ENCODE data around the gene CFAP161.
"Not testable (repeated sequence)": the region's sequence is repeated elsewhere in the genome, so short reads cannot be mapped to it uniquely, and the experiment has no call there.

Gene CFAP161

DNA sequence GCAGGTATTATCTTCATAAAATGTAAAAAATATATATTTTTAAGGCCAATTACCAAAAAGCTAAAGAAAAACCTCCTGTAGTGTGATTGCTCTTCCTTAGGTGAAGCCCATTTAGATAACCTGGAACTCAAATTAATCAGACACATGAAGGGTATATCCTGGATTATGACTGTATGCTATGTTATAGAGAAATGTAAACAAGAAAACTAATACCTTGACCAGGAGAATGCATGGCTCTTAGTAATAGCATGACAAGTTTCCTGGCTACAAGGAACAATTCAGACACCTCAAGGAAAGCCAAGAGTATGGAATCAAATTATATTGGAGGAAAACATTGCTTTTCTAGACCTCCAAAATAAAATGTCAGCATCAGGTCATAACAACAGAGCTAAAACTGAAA lies 14.0 kb upstream of the CFAP161 start:
- peak; percentile 3 for DNase-seq
- TF ChIP-seq, protein P1, sequence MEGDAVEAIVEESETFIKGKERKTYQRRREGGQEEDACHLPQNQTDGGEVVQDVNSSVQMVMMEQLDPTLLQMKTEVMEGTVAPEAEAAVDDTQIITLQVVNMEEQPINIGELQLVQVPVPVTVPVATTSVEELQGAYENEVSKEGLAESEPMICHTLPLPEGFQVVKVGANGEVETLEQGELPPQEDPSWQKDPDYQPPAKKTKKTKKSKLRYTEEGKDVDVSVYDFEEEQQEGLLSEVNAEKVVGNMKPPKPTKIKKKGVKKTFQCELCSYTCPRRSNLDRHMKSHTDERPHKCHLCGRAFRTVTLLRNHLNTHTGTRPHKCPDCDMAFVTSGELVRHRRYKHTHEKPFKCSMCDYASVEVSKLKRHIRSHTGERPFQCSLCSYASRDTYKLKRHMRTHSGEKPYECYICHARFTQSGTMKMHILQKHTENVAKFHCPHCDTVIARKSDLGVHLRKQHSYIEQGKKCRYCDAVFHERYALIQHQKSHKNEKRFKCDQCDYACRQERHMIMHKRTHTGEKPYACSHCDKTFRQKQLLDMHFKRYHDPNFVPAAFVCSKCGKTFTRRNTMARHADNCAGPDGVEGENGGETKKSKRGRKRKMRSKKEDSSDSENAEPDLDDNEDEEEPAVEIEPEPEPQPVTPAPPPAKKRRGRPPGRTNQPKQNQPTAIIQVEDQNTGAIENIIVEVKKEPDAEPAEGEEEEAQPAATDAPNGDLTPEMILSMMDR (IDR thresholded peaks at IDR 0.05; ENCODE audit: low read length) = no peak
- no peak for TF ChIP-seq EZH2phosphoT487 (IDR thresholded peaks at IDR 0.05; ENCODE audit: low read length)
- Histone ChIP-seq H3K79me2 (ENCODE audit: low read length) (no peaks in the 10 kb centered on the region), H3K4me1 (ENCODE audit: low read length) (0 out of 2 replicates have a peak, but pooled peaks cover 2% of the 10 kb centered on the region), H3K9me2 (replicated peaks; ENCODE audit: insufficient read depth, low read length) (no peaks in the 10 kb centered on the region), H4K20me1 (ENCODE audit: insufficient read depth, low read length) (no peaks in the 10 kb centered on the region), H3K27ac (ENCODE audit: low read length) (no peak overlapping the region), H3K9me3 (replicated peaks; ENCODE audit: insufficient read depth, low read length) (no peaks in the 10 kb centered on the region), H3K4me2 (ENCODE audit: low read depth, low read length) (no peak overlapping the region), H3K4me3 (ENCODE audit: low read length) (no peak overlapping the region), H2AFZ (ENCODE audit: low read length) (no peak overlapping the region), H3K9ac (ENCODE audit: low read length) (no peak overlapping the region), H3K36me3 (replicated peaks; ENCODE audit: insufficient read depth, low read length) (no peaks in the 10 kb centered on the region), H3K27me3 (replicated peaks; ENCODE audit: insufficient read depth, low read length) (no peaks in the 10 kb centered on the region), H3F3A (ENCODE audit: insufficient read depth, low read length) (no peaks in the 10 kb centered on the region)

DNA sequence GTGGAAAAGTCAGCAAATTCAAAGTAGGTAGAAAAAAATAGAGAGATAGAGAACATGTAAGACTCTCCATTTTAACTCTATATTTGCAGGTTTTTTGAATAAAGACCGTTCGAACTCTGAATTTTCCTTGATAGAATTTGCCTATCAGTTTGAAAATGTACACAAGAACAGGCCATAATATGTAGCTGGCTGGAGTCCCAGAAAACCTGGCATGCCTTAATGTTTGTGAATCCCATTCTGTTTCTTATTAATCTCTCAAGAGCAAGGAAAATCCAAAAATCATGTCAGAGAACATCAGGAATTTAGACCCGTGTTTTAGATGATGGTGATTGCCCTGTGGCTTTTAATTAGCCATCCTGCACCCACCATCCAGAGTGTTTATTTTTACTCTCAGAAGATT lies 7.2 kb upstream of the CFAP161 start:
- TF ChIP-seq, protein P1 (IDR thresholded peaks at IDR 0.05; ENCODE audit: low read length) = no peak
- TF ChIP-seq EZH2phosphoT487 (IDR thresholded peaks at IDR 0.05; ENCODE audit: low read length) = no peak
- TF ChIP-seq EZH2 (optimal IDR thresholded peaks at IDR 0.05; ENCODE audit: low read depth, low read length) = no peak
- no peaks in the 10 kb centered on the region for H3K27me3 ChIP-seq (replicated peaks; ENCODE audit: insufficient read depth, low read length)

DNA sequence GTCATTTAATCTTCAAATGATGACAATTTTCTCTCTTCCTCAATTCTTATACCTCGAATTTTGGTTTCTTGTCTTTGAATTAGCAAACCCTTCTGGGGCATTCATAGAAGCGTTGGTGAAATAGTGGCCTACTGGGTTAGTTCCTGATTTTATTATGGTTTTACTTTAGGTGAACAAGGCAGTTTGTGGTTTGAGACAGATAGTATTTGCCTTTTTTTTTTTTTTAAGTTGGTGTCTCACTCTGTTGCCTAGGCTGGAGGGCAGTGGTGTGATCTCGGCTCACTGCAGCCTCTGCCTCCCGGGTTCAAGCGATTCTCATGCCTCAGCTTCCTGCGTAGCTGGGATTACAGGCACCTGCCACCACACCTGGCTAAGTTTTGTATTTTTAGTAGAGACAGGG lies 7.4 kb downstream of the CFAP161 start:
- H3K36me3 ChIP-seq (replicated peaks; ENCODE audit: insufficient read depth, low read length); H3K9me2 ChIP-seq (replicated peaks; ENCODE audit: insufficient read depth, low read length); H3K79me2 ChIP-seq (ENCODE audit: low read length); H3K9ac ChIP-seq (ENCODE audit: low read length); H4K20me1 ChIP-seq (ENCODE audit: insufficient read depth, low read length); H2AFZ ChIP-seq (ENCODE audit: low read length); H3K4me3 ChIP-seq (ENCODE audit: low read length); H3K27me3 ChIP-seq (replicated peaks; ENCODE audit: insufficient read depth, low read length); H3K9me3 ChIP-seq (replicated peaks; ENCODE audit: insufficient read depth, low read length): not testable (repeated sequence)
- DNase-seq = peak; percentile 80
- Histone ChIP-seq H3F3A (ENCODE audit: insufficient read depth, low read length) (peaks cover 19% of the 10 kb centered on the region), H3K27ac (ENCODE audit: low read length) (peak overlapping the region; percentile 81), H3K4me2 (ENCODE audit: low read depth, low read length) (peak overlapping the region; percentile 48), H3K4me1 (ENCODE audit: low read length) (peaks cover 22% of the 10 kb centered on the region)

More for the DNA sequence above, 7.2 kb upstream of the CFAP161 start:
- no peak overlapping the region for H3K9ac ChIP-seq (ENCODE audit: low read length)
- no peaks in the 10 kb centered on the region for H3K36me3 ChIP-seq (replicated peaks; ENCODE audit: insufficient read depth, low read length)
- no peaks in the 10 kb centered on the region for H3K9me2 ChIP-seq (replicated peaks; ENCODE audit: insufficient read depth, low read length)
- H3K4me3 ChIP-seq (ENCODE audit: low read length) = no peak overlapping the region
- H3K4me1 ChIP-seq (ENCODE audit: low read length) = no peaks in the 10 kb centered on the region
- no peak overlapping the region for H2AFZ ChIP-seq (ENCODE audit: low read length)
- no peak overlapping the region for H3K27ac ChIP-seq (ENCODE audit: low read length)
- H3F3A ChIP-seq (ENCODE audit: insufficient read depth, low read length) = no peaks in the 10 kb centered on the region
- H4K20me1 ChIP-seq (ENCODE audit: insufficient read depth, low read length) = no peaks in the 10 kb centered on the region
- no peaks in the 10 kb centered on the region for H3K9me3 ChIP-seq (replicated peaks; ENCODE audit: insufficient read depth, low read length)
- no peak overlapping the region for H3K4me2 ChIP-seq (ENCODE audit: low read depth, low read length)
- H3K79me2 ChIP-seq (ENCODE audit: low read length) = no peaks in the 10 kb centered on the region
- DNase-seq = no peak

DNA sequence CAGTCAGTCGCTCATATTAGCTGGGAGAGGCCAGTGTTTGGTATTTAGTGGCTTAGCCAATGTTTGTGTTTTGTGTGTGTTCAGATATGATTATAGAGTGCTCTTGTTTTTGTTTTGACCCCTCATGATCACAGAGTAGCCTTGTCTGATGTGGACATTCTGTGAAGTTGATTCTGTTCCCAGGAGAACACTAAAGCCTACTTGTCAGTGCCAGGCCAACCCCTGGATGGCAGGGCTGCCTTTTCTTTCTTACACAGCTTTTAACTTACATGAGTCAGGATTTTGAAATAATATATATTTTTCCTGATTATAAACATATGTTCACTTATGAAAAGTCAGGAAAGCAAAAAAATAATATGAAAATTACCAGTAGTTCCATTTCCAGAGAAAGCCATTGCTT lies 11.9 kb downstream of the CFAP161 start:
- H3F3A ChIP-seq (ENCODE audit: insufficient read depth, low read length) = peaks cover 15% of the 10 kb centered on the region
- H3K9me2 ChIP-seq (replicated peaks; ENCODE audit: insufficient read depth, low read length) = no peaks in the 10 kb centered on the region
- no peak for DNase-seq
- no peak for TF ChIP-seq EZH2phosphoT487 (IDR thresholded peaks at IDR 0.05; ENCODE audit: low read length)
- H3K79me2 ChIP-seq (ENCODE audit: low read length) = no peaks in the 10 kb centered on the region
- no peaks in the 10 kb centered on the region for H3K9me3 ChIP-seq (replicated peaks; ENCODE audit: insufficient read depth, low read length)
- no peak overlapping the region for H3K4me3 ChIP-seq (ENCODE audit: low read length)
- no peaks in the 10 kb centered on the region for H3K27me3 ChIP-seq (replicated peaks; ENCODE audit: insufficient read depth, low read length)
- H3K9ac ChIP-seq (ENCODE audit: low read length) = no peak overlapping the region
- H4K20me1 ChIP-seq (ENCODE audit: insufficient read depth, low read length) = no peaks in the 10 kb centered on the region
- no peak overlapping the region for H3K4me2 ChIP-seq (ENCODE audit: low read depth, low read length)
- no peak overlapping the region for H2AFZ ChIP-seq (ENCODE audit: low read length)
- no peak overlapping the region for H3K27ac ChIP-seq (ENCODE audit: low read length)
- H3K4me1 ChIP-seq (ENCODE audit: low read length) = peaks cover 15% of the 10 kb centered on the region
- H3K36me3 ChIP-seq (replicated peaks; ENCODE audit: insufficient read depth, low read length) = no peaks in the 10 kb centered on the region
